GM19395 (cell line): ENCODE measurements around the gene MKKS.
"Not testable (repeated sequence)": the region's sequence is repeated elsewhere in the genome, so short reads cannot be mapped to it uniquely, and the experiment has no call there.

Experiments
- ATAC-seq: cut with Tn5 transposase; IDR thresholded peaks from one replicate; pipeline ENCODE4 v1.9.1; 2021; ENCODE audit warnings: mild to moderate bottlenecking, moderate library complexity; ENCODE audit not compliant: unreplicated experiment

The MKKS gene

GRCh38 chr20:10415013-10415650 is 18.9 kb downstream of the MKKS start:
- ATAC-seq = no peak

GRCh38 chr20:10412591-10413408 is 21.2 kb downstream of the MKKS start:
- peak; percentile 62 for ATAC-seq

DNA sequence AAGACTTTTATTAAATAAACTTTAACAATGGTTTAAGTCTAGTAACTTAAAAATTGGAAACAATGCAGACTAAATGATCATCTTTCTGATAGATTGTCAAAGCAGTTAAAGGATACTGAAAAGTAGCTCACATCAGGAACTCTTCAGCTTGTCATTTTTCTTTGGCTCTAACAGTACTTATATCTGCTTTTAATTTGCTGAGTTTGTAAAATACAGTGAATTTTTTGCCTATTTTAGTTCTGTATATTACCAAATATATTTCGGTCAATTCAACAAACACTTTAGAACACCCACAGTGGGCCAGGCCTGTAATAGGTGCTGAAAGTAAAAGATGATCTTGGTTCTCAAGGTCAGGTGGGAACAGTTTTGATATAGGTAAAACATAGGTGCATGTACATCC is 22.3 kb downstream of the MKKS start:
- no peak for ATAC-seq

DNA sequence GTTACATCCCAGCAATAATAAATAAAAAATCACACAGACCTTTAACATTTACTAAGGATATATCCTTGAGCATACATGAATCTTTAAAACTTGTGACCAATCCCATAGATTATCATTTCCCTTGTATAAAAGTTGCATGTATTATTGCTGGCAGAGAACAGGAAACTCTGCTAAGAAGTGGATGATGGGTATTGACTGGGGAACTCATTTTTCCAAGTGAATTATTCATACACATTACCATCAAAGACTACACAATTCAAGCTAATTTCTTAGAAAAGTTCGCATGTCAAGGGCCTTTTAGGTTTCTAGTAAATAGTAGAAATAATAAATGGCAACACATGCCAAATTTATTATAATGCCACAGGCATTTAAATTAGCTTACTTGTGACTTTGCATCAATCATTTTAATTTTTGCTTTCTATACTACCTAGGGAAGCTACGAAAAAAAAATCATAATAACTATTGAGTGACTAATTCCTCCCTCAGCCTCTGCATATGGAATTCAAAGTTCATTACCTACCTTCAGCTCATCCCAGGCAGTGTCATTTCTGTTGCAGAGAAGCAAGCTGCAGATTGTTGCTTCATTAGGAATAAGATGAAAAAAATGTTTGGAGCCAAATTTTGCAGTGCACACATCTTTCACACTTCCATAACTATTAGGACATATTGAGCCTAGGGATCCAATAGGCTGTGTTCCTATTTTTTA is 25.8 kb downstream of the MKKS start:
- no peak for ATAC-seq

DNA sequence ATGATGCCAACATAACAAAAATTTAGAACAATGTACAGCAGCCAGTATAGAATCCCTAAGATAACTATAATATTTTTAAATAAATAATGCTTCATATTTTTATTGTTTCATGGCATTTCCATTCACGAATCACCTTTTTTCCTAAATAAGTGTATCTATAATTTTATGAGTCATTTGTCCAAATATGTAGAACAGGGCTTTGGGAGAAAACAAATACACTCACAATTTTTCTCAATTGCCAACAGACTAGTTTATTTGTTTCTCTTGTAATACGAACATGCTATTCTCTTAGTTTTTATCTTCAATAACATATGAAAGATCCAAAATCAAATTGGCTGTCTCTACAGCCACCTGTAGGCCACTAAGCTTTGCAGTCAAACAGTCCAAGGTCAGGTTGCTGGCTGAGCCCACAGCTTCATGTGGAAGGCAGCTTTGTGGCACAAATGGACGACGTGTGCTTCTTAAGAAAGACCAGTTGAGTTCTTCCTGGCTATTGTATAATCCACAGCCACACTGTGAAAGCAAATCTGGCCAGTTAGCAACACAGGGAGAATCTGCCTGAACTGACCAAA is 29.0 kb downstream of the MKKS start:
- no peak for ATAC-seq

- ATAC-seq = no peak
Observed at GRCh38 chr20:10404023-10404628, 29.9 kb downstream of the MKKS start.

DNA sequence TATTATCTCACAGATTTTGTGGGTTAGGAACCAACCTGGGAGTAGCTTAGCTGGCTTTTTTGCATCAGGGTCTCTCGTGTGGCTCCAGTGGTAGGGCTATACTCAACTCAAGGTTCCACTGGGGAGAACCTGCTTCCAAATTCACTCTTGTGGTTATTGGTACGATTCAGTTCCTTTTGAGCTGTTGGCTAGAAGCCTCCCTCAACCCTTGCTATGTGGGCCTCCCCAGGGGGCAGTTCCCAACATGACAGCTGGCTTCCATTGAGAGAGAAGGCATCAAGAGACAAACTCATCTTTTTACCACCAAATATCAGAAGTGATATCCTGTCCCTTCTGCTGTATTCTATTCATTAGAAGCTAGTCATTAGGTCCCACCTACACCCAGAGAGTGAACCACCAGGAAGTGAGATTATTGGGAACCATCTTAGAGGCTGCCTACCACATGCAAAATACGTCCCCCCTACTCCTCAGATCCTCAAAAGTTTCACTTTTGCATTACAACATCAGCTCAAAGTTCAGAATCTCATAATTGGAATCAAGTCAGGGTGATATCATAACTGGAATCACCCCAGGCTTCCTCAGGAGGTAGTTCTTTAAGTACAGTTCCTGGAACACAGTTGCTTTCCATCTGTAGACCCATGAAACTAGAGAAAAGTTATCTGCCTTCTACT is 30.9 kb downstream of the MKKS start:
- ATAC-seq = peak; percentile 58

- ATAC-seq = no peak
Observed at GRCh38 chr20:10398834-10399369, 35.1 kb downstream of the MKKS start.

DNA sequence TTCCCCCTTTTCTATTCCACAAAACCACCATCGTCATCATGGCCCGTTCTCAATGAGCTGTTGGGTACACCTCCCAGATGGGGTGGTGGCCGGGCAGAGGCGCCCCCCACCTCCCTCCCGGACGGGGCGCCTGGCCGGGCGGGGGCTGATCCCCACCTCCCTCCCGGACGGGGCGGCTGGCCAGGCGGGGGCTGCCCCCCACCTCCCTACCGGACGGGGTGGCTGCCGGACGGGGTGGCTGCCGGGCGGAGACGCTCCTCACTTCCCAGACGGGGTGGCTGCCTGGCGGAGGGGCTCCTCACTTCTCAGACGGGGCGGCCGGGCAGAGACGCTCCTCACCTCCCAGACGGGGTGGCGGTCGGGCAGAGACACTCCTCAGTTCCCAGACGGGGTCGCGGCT is 39.3 kb downstream of the MKKS start:
- ATAC-seq = not testable (repeated sequence)

DNA sequence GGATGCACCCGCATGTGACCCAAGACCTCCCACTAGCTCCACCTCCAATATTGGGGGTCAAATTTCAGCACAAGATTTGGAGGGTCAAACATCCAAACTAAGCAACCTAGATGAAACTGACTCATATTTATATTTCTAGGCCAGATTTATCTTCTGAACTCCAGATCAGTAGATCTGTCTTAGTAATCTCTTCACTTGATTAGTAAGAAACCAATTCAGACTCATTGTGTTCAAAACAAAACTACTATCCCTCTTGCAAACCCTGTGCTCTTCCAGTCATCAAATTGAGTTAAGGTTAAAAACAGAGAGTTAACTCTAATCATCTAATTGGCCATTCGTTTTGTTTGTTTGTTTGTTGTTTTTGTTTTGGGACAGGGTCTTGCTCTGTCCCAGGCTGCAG is 43.3 kb downstream of the MKKS start:
- ATAC-seq = no peak

DNA sequence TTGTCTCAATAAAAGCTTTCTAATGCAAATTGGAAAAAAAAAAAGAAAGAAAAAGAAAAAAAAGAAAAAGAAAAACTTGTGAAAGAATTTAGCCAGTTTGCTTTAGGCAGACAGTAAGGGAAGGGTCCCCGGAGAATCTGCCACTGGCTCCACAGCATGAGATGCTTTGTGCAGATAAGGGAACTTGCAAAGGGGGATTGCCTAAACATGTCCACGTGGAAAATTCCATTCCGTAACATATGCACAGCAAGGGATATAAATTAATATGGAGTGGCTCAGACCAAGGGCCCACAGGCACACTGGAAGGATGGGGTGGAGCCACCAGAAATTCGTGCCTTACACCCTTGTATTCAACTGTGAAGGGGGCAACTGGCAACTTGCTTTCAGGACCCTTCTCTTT is 45.4 kb downstream of the MKKS start:
- ATAC-seq = no peak

- no peak for ATAC-seq
Observed at GRCh38 chr20:10387686-10388085, 46.3 kb downstream of the MKKS start.

DNA sequence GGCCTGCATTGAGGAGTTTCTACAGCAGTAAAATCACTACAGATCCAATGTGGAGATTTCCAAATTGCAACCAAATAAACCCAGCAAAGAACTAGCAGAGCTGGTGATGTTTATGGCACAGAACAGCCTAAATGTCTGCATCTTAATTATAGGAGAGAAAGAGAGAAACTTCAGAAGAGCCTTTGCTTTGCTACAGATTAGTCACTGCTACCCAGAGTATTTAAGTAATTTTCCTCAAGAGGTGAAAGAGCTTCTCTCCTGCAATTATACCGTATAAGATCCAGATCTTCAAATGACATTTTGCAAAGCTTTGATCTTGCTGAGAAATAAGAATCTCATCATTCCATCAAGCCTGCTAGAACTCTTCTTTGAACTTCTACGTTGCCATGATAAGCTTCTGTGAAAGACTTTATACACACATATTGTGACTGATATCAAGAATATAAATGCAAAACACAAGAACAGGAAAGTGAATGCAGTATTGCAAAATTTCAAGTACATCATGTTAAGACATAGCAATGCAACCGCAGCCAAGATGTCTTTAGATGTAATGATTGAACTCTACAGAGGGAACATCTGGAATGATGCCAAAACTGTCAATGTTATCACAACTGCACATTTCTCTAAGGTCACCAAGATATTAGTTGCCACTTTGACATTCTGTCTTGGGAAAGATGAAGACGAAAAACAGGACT is 48.0 kb downstream of the MKKS start:
- no peak for ATAC-seq

DNA sequence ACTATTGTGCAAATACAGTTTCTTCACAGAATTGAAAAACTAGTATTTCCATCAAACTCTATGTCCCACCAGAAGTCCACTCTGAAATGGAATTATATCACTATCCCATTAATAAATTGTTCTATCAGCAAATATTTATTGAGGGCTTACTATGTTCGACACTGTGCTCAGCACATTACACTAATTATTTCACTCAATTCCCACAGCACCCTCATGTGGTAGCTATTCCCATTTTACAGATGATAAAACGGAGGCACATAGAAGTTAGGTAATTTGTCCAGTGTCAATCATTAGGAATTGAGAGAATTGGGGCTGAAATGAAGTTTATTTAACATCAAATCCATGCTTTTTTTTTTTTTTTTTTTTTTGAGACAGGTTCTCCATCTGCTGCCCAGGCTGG is 52.5 kb downstream of the MKKS start:
- no peak for ATAC-seq

- no peak for ATAC-seq
Observed at GRCh38 chr20:10379761-10380160, 54.3 kb downstream of the MKKS start.

DNA sequence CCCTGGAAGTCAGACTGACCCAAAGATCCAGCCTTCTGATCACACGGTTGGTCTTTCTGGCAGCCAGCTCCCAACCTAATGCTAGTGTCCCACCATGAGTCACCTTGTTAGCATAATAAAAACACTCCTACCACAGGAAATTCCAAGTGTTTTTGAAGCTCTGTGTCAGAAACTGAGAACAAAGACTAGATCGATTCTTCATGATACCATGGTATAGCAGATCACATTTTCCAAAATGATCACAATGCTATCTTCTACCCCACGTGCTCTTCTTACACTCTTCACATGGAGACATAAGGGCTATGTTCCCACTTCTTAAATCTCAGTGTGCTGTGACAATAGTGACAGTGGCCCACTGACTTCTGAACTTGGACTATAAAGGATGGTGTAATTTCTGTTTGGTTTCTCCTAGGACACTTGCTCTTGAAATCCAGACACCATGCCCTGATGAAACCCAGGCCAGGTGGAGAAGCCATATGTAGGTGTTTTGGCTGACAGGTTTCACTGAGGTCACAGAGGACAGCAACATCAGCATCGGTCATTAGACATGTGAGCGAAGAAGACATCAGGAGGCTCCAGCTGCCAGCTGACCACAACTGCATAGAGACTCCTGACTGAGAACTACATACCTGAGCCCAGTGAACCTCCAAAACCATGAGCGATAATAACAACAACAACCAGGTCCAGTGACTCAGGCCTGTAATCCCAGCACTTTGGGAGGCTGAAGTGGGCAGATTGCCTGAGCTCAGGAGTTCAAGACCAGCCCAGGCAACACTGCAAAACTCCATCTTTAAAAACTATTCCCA is 57.5 kb downstream of the MKKS start:
- no peak for ATAC-seq

GRCh38 chr20:10375191-10375590 is 58.8 kb downstream of the MKKS start:
- ATAC-seq = no peak

DNA sequence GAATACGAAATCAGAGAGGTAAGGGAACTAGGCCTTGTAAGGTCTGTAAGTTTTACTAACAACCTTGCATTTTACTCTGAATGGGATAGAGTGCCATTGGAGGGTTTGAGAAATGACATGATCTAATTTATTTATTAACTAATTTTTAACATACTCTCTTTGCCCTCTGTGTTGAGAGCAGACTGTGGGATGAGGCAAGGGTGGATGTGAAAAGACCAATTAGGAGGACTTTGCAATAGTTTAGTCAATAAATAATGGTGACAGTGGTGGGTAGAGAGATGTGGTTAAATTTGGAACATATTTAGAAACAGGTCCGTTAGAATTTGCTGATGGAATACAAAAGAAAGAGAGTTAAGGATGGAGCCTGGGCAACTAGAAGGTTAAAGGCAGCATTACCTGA is 60.0 kb downstream of the MKKS start:
- no peak for ATAC-seq

DNA sequence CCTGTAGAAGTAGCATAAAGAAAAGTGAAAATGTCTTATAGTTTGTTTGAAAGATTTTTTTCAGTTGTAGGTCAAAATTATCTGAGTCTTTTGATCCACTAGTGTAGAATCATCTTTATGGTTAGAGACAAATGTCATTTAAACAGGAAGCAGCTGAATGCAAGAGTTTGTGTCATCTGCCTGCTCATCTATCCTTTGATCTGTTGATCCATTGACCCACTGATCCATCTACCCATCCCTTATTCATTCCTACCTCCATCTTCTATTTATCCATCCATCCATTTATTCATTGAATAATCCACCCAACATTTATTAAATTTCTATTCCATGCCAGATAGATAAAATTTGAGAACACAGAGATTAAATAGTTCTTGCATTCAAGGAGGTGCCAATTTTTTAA is 62.6 kb downstream of the MKKS start:
- no peak for ATAC-seq
